Left ventricle myocardium inferior (tissue), 1 donor: ENCODE measurements around the gene PROSER3. TPM values are rescaled to one million over a fixed set of nuclear protein-coding genes. Genes with fewer than 3 reads are reported as not detected.

Experiments
- DNase-seq: peaks from one replicate; pipeline ENCODE4 v3.0.0-alpha.2; 2020
- H3K27ac ChIP-seq: fragments of 200-600 bp; replicated peaks from 2 replicates; pipeline ENCODE4 v1.8.0; 2021
- H3K27me3 ChIP-seq: fragments of 200-600 bp; 2 replicates; pipeline ENCODE4 v1.8.0; 2021; ENCODE audit warnings: low read depth
- H3K36me3 ChIP-seq: fragments of 200-600 bp; 2 replicates; pipeline ENCODE4 v1.8.0; 2021
- H3K4me1 ChIP-seq: fragments of 200-600 bp; 2 replicates; pipeline ENCODE4 v1.8.0; 2021
- H3K4me3 ChIP-seq: fragments of 200-600 bp; 2 replicates; pipeline ENCODE4 v1.8.0; 2021; ENCODE audit warnings: mild to moderate bottlenecking, moderate library complexity
- H3K9me3 ChIP-seq: fragments of 200-600 bp; replicated peaks from 2 replicates; pipeline ENCODE4 v1.8.0; 2021
- CTCF ChIP-seq: fragments of 200-600 bp; IDR thresholded peaks from 2 replicates; pipeline ENCODE4 v1.8.0; 2021; ENCODE audit warnings: antibody characterized with exemption, mild to moderate bottlenecking, borderline replicate concordance
- intact Hi-C: fragments of 100-400 bp; cut with micrococcal nuclease; formaldehyde crosslinking; loops from one replicate; pipeline ENCODE4 v1.11.0; 2022
- total RNA-seq: library from RNA; stranded (reverse); fragmentation: NEBNext Ultra II Directional; extraction: Animal tissue kit (Norgen Biotek cat#: 25700); gene quantifications from one replicate; pipeline ENCODE4 v1.2.1, GENCODE V29; 2021
- donor health status: DM: no; HTN: yes; CAD: no; lungs with severe emphysema.

The PROSER3 gene
- total RNA-seq, 1 donor from 2014 or later = 4.8 TPM

- Histone ChIP-seq H3K27me3 (no peaks in the 10 kb centered on the region), H3K36me3 (peaks cover 93% of the 10 kb centered on the region), H3K27ac (no peak overlapping the region), H3K4me3 (no peak overlapping the region), H3K4me1 (no peaks in the 10 kb centered on the region), H3K9me3 (no peaks in the 10 kb centered on the region)
- no peak for DNase-seq
- intact Hi-C loops = no loop called here
- no peak for TF ChIP-seq CTCF
These were observed 28.2 kb upstream of the PROSER3 start for GRCh38 chr19:35729763-35730162.

GRCh38 chr19:35730326-35730725, 27.6 kb upstream of the PROSER3 start:
- no peak overlapping the region for H3K27ac ChIP-seq
- no peaks in the 10 kb centered on the region for H3K9me3 ChIP-seq
- H3K36me3 ChIP-seq = peaks cover 93% of the 10 kb centered on the region
- intact Hi-C loops = no loop called here
- no peak for TF ChIP-seq CTCF
- H3K4me1 ChIP-seq = no peaks in the 10 kb centered on the region
- no peak overlapping the region for H3K4me3 ChIP-seq
- no peak for DNase-seq
- no peaks in the 10 kb centered on the region for H3K27me3 ChIP-seq

GRCh38 chr19:35731353-35731752, 26.6 kb upstream of the PROSER3 start:
- peaks cover 89% of the 10 kb centered on the region for H3K36me3 ChIP-seq
- H3K27ac ChIP-seq = no peak overlapping the region
- no peaks in the 10 kb centered on the region for H3K4me1 ChIP-seq
- no peak overlapping the region for H3K4me3 ChIP-seq
- no peaks in the 10 kb centered on the region for H3K9me3 ChIP-seq
- intact Hi-C loops = no loop called here
- H3K27me3 ChIP-seq = no peaks in the 10 kb centered on the region
- TF ChIP-seq CTCF = no peak
- no peak for DNase-seq

- intact Hi-C loops = no loop called here
- Histone ChIP-seq H3K4me3 (no peak overlapping the region), H3K4me1 (no peaks in the 10 kb centered on the region), H3K9me3 (no peaks in the 10 kb centered on the region), H3K36me3 (peaks cover 89% of the 10 kb centered on the region), H3K27ac (no peak overlapping the region), H3K27me3 (no peaks in the 10 kb centered on the region)
- TF ChIP-seq CTCF = no peak
- no peak for DNase-seq
These were observed 26.1 kb upstream of the PROSER3 start for GRCh38 chr19:35731779-35732405.

GRCh38 chr19:35732540-35733179, 25.3 kb upstream of the PROSER3 start:
- H3K9me3 ChIP-seq = no peaks in the 10 kb centered on the region
- no peak for TF ChIP-seq CTCF
- intact Hi-C loops = no loop called here
- DNase-seq = no peak
- no peaks in the 10 kb centered on the region for H3K27me3 ChIP-seq
- H3K27ac ChIP-seq = no peak overlapping the region
- H3K36me3 ChIP-seq = peaks cover 89% of the 10 kb centered on the region
- no peaks in the 10 kb centered on the region for H3K4me1 ChIP-seq
- no peak overlapping the region for H3K4me3 ChIP-seq
